HG03064 (cell line): ENCODE data around the gene UPK3BL1.
"Not testable (repeated sequence)": the region's sequence is repeated elsewhere in the genome, so short reads cannot be mapped to it uniquely, and the experiment has no call there.

ENCODE experiments used
- ATAC-seq: cut with Tn5 transposase; IDR thresholded peaks from one replicate; pipeline ENCODE4 v1.9.1; 2021; ENCODE audit warnings: low read depth; ENCODE audit not compliant: unreplicated experiment

The UPK3BL1 gene

DNA sequence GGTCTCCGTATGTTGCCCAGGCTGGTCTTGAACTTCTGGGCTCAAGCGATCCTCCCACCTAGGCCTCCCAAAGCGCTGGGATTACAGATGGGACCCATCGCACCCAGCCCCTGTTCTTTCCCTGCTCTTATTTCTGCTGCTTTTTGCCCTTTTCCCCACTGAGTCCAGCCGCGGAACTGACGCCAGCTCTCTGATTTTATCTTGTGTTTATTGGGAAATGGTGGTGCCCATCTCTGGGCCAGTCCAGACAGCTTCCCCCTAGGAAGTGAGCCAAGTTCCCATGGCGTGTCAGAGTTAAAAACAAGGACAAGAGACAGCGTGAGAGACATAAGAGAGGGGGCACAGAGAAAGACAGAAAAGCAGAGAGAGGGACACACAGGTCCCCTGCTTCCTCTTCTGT lies 12.0 kb downstream of the UPK3BL1 start:
- ATAC-seq: not testable (repeated sequence)

DNA sequence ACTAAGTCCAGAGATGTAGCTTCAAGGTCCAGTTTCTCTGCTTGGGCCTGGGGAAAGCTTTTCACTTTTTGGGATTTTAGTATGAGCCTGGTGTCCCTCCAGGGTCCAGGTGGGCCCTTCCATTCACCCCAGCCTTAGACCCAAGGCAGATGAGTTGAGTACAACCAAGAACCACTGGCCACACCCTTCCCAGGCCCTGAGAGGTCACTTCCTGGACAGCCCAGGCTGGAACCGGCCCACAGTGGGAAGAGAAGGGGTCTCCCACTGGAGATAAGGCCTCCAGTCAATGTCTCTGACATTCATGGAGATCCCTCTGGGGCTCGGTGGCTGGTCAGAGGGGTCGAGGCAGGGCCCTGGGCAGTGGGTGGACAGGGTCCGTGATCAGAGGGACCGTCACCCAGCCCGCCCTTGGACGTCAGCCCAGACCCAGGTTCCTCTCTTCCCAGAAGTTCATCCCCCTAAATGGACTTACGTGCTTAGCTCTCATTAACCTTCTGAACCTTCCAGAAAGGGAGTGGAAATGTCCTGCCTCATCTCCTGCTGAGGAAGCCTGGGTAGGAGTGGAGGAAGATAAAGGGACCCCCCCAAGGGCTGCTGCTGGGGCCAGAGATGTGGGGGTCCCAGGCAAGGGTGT lies 15.2 kb downstream of the UPK3BL1 start:
- not testable (repeated sequence) for ATAC-seq

DNA sequence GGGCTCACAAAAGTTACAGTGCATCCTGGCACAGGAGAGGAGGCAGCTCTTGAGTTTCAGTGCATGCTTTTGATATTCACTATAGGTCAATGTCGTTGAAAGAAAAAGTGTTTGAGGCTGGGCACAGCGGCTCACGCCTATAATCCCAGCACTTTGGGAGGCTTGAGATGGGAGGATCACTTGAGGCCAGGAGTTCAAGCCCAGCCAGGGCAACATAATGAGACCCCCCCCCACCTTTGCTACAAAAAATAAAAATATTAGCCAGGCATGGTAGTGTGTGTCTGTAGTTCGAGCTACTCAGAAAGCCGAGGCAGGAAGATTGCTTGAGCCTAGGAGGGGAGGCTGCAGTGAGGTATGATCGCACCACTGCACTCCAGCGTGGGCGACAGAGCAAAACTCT lies 24.5 kb downstream of the UPK3BL1 start:
- ATAC-seq: not testable (repeated sequence)

DNA sequence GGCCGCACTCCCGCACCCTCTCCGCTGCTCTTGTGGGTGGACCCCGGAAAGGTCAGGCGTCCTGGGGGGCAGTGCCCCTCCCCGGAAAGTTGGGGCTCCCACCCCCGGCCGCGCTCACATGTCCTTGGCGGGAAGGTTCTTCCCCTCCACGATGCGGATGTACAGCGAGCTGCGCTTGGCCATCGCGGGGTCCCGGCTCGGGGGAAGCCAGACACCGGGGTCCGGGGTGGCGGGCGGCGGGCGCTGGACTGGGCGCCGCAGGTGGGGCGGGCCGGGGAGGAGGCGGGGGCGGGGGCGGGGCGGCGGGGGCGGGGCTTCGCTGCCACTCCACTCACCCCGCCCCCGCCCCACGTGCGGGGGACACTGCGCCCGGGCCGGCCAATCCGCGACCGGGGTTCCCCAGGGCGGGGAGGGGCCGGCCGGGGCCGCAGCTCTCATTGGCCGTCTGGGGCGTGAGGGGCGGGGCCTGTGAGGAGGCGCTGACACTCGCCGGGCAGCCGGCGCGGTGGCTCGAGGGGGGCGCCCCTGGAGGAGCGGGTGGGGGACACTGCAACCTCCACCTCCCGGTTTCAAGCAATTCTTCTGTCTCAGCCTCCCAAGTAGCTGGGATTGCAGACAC lies 26.0 kb downstream of the UPK3BL1 start, which contains the start of gene RASA4:
RASA4 (minus strand) TSS at position 250 of the 619 bp plus-strand sequence; CDS start at position 183, 67 bp downstream.
- peak; percentile 53 for ATAC-seq

DNA sequence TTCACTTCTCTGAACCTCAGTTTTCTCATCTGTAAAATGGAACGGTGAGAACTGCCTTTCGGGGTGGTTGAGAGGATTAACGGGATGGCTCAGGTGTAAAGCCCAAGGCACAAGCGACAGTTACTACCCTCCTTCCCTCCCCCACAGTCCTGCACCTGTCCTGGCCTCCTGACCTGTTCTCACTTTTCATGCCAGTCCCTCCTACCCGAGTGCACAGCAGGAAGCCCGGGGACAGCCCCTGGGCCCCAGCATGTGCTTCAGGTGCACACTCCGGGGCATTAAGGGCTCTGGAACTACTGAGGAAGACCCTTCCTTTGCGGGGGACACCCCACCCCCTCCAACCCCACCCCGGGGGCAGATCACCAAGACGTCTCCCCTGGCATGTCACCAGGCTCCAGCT lies 26.7 kb downstream of the UPK3BL1 start:
- ATAC-seq: not testable (repeated sequence)

DNA sequence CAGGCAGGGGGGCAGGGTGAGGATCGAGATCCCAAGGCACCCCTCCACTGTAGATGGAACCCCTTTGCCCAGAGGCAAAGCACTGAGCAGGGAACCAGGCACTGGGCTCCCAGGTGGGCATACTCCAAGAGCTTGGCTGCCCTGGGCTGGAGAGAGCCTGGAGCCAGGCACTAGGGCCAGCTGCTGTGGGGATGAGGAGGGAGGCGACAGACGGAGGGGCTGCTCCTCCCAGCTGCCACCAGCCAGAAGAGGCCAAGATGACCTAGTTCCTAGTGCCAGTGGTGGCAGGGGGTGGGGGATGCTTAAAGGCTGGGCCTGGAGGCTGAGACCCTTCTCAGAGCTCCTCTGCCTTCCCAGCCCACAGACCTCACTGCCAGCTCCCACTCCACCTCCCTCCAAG lies 27.7 kb downstream of the UPK3BL1 start:
- ATAC-seq: not testable (repeated sequence)

- peak; percentile 19 for ATAC-seq
Measured at GRCh38 chr7:102614346-102614697, 28.3 kb downstream of the UPK3BL1 start.

GRCh38 chr7:102613575-102614345 lies 28.8 kb downstream of the UPK3BL1 start:
- ATAC-seq: peak; percentile 57

DNA sequence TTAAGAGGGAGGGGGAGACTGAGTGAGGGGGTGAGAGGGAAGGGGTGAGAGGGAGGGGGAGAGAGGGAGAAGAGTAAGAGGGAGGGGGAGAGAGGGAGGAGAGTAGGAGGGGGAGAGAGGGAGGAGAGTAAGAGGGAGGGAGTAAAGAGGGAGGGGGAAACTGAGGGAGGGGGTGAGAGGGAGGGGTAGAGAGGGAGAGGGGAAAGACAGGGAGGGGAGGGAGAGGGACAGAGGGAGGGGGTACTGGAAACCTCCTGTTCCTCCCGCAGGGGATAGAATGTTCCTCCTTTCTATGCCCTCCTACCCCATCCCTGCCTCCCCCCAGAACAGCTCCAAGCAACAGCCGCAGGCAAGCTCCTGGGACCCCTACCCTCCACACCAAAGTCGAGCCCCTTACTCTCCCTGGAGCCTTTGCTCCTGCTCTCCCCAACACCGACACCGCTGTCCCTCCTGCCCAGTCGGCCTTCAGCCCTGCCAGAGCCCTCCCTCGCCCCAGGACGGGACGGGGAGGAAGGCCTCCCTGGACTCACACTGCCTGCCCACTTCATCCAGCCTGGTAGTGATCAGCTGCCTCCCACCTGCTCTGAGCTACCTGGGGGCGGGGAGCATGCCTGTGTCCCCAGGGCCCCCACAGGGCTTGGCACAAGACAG lies 30.8 kb downstream of the UPK3BL1 start:
- not testable (repeated sequence) for ATAC-seq

DNA sequence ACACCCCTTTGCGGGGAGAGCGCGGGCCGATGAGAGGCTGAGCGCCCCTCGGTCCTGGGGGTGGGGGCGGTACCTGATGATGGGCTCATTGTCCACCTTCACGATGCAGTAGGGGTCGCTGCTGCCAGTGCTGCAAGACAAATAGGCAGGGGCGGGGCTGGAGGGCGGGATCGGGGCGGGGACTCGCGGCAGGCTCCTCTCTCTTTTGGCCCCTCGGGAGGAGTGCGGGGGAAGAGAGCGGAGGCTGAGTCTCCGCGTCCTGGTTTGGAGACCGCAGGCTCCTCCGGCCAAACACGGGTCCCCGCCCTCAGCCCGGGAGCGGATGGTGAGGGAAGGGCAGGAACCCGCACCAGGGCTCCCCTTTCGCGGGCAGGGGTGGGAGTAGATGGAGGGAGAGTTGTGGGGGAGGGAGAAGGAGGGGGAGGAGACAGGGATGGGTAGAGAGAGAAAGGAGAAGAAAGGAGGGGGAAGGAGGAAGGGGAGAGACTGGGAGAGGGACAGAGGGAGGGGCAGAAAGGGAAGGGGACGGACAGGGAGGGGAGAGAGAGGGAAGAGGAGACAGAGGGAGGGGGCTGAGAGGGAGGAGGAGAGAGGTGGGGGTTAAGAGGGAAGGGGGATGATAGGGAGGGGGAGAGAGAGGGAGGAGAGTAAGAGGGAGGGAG lies 31.4 kb downstream of the UPK3BL1 start:
- ATAC-seq: peak; percentile 39

GRCh38 chr7:102610441-102610840 lies 32.1 kb downstream of the UPK3BL1 start:
- not testable (repeated sequence) for ATAC-seq

DNA sequence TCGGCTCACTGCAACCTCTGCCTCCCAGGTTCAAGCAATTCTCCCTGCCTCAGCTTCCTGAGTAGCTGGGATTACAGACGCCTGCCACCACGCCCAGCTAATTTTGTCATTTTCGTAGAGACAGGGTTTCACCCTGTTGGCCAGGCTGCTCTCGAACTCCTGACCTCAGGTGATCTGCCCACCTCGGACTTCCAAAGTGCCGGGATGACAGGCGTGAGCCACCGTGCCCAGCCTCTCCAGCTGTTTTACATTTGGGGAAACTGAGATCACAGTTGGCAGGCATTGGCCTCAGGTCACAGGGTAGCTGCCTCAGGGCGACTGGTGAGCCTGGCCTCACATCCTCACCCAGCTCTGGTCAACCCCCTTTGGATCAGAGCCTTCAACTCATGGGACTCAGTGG lies 32.9 kb downstream of the UPK3BL1 start:
- not testable (repeated sequence) for ATAC-seq

- not testable (repeated sequence) for ATAC-seq
Measured at GRCh38 chr7:102606848-102607247, 35.7 kb downstream of the UPK3BL1 start.

DNA sequence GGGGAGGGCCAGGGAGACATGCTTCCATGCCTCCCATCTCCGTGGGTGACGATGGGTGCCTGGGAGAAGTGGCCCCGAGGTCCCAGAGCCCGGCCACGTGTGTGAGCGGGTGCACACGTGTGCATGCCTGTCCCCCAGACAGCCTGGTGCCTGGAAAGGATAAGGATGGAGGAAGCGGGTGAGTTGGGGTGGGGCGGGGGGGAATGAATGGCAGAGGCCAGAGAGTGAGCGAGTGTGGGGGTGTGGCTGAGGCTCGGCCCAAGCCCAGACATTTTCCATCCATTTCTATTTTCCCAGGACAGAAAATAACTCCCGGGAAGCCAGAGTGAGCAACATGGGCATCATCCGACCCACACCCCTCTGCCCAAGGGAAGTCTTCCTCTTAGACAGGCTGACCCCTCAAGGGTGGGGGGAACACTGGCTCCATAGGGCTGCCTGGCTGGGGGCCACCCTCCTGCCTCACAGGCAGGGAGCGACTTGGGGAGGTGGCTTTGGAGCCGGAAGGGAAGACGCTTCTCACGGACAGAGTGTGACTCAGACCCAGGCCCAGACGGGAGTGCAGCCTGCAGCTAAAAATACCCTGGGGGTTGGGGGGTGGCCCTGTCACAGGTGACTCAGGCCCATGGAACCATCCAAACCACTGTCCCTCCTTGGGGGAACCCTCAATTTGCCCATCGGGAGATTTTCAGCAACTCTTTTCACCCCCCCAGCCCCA lies 38.0 kb downstream of the UPK3BL1 start:
- not testable (repeated sequence) for ATAC-seq

- not testable (repeated sequence) for ATAC-seq
Measured at GRCh38 chr7:102602317-102602716, 40.3 kb downstream of the UPK3BL1 start.

GRCh38 chr7:102599699-102600098 lies 42.9 kb downstream of the UPK3BL1 start:
- ATAC-seq: not testable (repeated sequence)

DNA sequence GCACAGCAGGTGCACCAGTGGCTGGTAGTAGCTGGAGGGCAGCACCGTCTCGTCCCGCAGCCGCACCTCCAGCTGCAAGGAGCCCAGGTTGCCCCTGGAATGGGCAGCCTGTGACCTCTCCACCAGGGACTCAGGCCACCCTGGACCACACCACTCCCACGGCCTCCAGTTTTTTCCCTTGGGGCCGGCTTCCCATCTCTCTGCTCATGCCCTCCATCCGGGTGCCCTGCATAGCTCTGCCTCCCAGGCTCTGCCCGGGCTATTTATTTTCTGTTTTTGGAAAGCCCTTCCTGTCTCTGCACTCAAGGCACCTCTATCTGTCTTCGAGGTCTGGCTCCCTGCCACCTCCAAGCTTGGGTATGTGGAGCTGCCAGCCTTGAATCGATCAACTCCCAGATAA lies 46.6 kb downstream of the UPK3BL1 start:
- not testable (repeated sequence) for ATAC-seq

DNA sequence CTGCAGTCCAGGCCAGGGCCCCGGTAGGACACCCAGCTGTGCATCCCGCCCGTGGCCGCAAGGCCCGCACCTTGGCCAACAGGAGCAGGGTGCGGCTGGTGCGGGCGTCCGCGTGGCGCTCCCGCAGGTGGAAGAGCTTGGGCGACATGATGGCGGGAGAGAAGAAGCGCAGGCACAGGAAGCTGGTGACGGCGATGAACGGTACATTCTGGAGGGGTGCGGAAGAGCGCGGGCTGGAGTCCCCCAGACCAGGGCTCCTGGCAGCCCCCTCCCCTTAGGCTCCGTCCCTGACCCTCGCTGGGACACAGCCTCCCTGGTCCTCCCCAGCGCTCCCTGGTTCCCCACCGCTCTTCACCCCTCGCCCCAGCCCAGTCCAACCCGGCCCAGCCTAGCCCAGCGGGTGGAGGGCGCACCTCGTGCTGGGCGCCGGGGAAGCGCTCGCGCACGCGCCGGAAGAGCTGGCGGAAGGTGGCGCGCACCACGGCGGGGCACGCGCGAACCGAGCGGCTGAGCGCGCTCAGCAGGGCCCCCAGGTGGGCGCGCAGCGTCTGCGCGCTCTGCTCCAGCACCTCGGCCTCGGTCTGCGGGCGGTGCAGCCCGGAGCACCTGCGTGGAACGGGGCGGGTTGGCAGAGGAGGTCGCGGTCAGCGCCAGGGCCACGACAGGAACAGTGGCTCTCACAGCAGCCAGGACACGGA lies 48.8 kb downstream of the UPK3BL1 start:
- peak; percentile 56 for ATAC-seq

GRCh38 chr7:102592477-102593019 lies 50.0 kb downstream of the UPK3BL1 start:
- ATAC-seq: peak; percentile 52
